GM18507 (cell line): ENCODE results near the gene SIGLEC1.

Experiments
- DNase-seq: peaks from one replicate; pipeline ENCODE4 v3.0.0; 2011; ENCODE audit warnings: low read depth; ENCODE audit not compliant: insufficient read length; ENCODE audit errors: extremely low spot score
- FAIRE-seq: peaks from 2 replicates; lab custom pipeline; 2011; peaks lifted over from hg19 to GRCh38; lab: Jason Lieb, UNC

The SIGLEC1 gene

GRCh38 chr20:3670511-3670910 is 41.9 kb downstream of the SIGLEC1 start:
- no peak for FAIRE-seq
- no peak for DNase-seq

- FAIRE-seq (no peak), DNase-seq (no peak)
Measured at GRCh38 chr20:3669710-3670367, 42.6 kb downstream of the SIGLEC1 start.

DNA sequence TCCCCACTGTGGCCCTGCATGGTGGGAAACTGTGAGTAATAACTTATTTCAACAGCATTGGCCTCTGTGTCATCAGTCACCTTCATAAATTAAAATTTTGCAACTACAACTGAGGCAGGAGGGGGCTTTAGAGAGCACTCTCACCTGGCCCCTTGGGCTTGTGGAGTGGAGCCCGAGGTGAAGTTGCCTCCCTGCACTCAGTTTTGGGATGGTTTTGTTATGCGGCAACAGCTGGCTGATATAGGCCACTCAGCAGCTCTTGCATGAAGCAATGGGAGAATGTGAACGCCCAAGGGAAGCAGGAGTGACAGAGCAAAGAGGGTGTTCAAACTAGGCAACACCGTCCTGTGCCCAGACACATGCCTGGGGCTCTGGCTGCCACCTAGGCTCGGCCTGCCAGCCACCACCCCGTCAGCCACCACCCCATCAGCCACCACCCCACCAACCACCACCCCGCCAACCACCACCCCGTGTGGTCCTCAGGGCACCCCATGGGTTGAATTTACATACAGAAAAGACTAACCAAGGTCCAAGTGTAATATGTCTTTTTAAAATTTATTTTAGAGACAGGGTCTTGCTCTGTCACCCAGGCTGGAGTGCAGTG is 44.9 kb downstream of the SIGLEC1 start:
- DNase-seq, result no peak
- no peak for FAIRE-seq

- no peak for FAIRE-seq
Measured at GRCh38 chr20:3663858-3664257, 48.5 kb downstream of the SIGLEC1 start.

DNA sequence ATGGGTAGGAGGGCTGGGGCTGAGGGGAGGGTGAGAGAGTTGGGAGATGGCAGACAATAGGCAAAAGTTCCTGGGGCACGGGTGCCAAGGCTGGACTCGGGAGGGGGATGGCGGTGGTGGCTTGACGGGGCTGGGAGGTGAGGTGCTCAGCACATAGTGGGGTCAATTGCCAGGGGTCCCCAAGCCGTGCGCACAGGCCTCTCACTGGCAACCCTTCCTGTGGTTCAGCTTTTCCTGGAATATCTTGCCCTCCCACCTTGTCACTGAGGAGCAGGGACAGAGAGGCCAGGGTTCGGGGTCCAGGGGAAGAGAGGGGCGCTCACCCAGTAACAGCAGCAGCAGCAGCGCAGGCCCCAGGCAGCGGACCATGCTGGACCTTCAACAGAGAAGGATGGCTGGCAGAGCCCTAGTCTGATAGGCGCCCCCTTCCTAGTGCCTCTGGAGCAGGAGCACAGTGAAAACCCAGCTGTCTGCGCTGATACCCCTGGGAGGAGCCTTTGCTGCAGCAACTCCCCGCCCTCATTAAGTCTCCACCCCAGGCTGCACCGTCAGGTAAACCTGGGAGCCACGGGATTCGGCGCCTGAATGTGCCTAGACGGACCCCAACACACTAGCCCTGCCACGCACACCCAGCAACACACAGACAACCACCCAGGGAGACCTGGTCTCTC is 49.2 kb downstream of the SIGLEC1 start, which contains the start of gene GFRA4:
Gene GFRA4 (minus strand): TSS at position 369 of the 671 bp plus-strand sequence. CDS start 0 bp downstream, at position 369.
- no peak for DNase-seq
- no peak for FAIRE-seq

More at GRCh38 chr20:3663858-3664257, 48.5 kb downstream of the SIGLEC1 start:
- no peak for DNase-seq
